DMS53 treated with DMSO at 0.1 percent for 48 hours (cell line): ENCODE data around the gene ATP9A.
"Not testable (repeated sequence)": the region's sequence is repeated elsewhere in the genome, so short reads cannot be mapped to it uniquely, and the experiment has no call there.

Experiments
- DNase-seq: peaks from one replicate; lab custom pipeline; 2025; ENCODE audit not compliant: unreplicated experiment; lab: John Stamatoyannopoulos, UW

Gene ATP9A

GRCh38 chr20:51660672-51661608, 107.2 kb downstream of the ATP9A start:
- no peak for DNase-seq

GRCh38 chr20:51659491-51660050, 108.6 kb downstream of the ATP9A start:
- DNase-seq, result no peak

DNA sequence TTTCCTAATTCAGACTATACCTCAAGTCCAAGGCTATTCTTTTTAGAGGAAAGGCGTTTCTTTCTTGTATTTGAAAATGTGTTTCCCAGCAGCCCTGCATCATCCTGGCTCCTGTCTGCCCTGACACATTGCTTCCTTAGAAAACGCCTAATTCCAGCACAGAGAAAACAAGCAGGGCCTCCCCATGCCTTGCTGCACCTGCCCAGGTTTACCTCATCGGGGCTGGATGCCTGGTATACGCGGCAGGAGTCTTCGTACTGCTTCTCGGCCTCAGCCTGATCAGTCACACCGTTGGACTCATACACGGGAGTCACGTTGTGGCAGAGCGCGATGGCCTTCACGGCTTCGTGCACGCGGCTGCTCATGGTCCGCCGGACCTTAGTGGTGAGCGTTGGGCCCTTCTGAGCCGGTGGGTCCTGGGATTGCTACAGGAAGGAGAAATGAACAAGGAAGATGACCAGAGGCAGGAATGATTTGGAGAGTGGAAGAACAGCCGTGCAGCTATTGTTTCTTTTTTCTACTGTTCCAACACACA, 111.4 kb downstream of the ATP9A start:
- no peak for DNase-seq

- not testable (repeated sequence) for DNase-seq
Observed at GRCh38 chr20:51656089-51656488, 112.1 kb downstream of the ATP9A start.

- DNase-seq, result no peak
Observed at GRCh38 chr20:51654495-51654894, 113.7 kb downstream of the ATP9A start.

DNA sequence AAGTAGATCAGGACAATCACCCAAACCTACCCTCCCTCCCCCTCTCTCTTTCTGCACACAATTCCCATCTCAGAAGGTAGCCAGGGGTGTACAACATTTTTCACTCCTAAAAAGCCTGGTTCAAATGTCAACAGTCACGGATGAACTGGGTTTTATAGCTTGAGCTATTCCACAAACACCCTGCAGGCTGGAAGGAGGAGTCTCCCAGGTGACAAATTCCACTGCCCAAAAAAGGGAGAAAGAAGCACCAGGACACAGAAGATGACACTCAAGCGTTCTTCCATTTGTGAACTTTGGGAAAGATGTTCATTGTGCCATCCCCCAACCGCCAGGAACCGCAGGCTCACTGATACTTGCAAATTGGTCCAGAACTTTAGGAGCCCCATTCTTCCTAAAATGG, 114.1 kb downstream of the ATP9A start:
- no peak for DNase-seq

DNA sequence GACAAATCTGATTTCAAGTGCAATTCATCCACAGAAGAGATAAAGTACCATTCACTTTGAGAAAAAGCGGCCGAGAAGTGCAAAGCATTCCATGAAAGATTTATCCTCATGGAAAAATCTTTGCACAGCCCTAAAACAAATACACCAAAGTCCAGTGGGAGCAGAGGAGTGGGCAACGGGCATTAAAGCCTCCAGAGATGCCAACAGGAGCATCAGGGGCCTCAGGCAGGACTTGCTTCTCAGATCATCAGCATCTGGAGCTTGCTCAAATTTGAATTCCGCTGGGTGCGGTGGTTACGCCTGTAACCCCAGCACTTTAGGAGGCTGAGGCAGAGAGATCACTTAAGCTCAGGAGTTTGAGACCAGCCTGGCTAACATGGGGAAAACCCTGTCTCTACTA, 115.0 kb downstream of the ATP9A start:
- no peak for DNase-seq

DNA sequence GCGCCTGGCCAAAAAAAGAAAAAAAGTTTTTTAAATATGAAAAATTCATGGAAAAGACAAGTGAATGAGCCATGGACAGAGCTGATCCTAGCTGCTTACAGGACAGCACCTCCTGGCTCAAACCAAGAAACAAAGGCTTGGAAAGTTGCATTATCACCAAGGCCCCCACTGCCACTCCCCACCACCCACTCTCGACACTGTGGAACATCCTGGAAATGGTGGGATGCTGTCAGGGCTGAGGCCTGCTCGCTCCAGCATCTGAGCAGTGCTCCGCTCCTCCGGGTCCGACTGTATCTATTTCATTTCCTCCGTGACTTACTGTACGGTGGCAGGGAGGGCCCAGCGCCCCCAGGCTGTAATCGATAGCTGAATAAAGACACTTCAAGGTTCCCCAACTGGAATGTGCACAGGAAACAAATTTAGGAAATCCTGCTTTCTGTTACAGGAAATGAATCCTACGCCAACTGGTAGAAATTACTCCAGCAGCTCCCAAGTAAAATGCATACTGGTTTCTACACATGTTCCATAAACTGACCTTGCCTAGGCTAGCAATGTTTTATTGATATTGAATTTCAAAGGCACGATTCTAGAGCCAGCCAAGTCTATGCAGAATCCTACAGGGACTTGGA, 116.2 kb downstream of the ATP9A start:
- DNase-seq, result no peak

GRCh38 chr20:51650685-51651134, 117.5 kb downstream of the ATP9A start:
- DNase-seq, result no peak

DNA sequence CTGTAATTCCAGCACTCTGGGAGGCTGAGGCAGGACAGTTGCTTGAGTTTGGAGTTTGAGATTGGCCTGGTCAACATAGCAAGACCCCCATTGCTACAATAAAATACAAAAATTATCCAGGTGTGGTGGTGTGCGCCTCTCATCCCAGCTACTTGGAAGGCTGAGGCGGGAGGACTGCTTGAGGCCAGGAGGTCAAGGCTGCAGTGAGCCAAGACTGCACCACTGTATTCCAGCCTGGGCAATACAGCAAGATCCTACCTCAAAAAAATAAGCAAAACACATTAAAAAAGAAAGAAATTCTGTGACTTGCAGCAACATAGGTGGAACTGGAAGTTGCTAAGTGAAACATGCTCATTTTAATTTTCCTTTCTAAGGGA, 119.6 kb downstream of the ATP9A start:
- DNase-seq, result no peak

- no peak for DNase-seq
Observed at GRCh38 chr20:51647674-51648570, 120.3 kb downstream of the ATP9A start.

- DNase-seq, result not testable (repeated sequence)
Observed at GRCh38 chr20:51643810-51644209, 124.4 kb downstream of the ATP9A start.

- no peak for DNase-seq
Observed at GRCh38 chr20:51643390-51643789, 124.8 kb downstream of the ATP9A start.

DNA sequence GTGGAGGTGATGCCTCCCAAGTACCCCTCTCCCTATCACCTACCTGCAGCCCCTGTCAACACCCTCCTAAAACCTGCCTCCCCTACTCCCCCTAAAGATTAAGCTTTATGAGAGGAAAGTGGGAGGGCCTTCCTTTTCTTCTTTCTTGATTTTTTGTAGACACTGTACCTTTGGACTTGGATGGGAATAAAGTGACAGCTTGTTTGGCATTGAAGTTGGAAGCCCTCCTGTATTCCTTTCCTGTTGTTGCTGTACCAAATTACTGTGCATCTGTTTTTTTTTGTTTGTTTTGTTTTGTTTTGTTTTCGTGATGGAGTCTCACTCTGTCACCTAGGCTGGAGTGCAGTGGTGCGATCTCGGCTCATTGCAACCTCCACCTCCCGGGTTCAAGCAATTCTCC, 126.3 kb downstream of the ATP9A start:
- DNase-seq, result no peak

- no peak for DNase-seq
Observed at GRCh38 chr20:51640743-51641142, 127.4 kb downstream of the ATP9A start.

DNA sequence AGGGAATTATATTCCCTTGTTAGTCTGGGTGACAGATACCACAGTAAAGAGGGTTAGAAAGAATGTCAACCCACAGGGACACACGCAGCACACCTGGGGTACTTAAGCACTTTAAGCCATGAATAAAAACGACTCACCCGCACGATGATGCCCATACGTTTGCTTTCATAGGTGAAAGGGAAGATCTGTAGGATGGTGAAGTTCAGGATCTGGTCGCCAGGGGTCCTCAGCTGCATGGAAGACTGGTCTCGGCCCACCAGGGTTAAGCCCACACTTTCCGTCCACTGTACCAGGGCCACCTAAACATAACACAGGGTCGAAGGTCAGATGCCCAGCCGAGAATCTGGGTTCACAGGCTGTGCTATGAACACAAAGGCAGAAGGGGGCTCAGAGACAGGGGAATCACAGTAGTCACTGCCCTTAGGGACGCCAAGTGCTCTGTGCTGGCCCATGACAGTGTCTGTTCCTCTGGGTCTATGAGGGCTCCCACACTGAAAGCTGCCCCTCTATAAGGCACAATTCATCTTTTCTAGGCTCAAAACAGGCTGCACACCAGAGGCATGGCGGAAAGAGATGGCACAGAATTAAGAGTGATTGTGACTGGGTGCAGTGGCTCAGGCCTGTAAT, 128.9 kb downstream of the ATP9A start:
- DNase-seq, result no peak

DNA sequence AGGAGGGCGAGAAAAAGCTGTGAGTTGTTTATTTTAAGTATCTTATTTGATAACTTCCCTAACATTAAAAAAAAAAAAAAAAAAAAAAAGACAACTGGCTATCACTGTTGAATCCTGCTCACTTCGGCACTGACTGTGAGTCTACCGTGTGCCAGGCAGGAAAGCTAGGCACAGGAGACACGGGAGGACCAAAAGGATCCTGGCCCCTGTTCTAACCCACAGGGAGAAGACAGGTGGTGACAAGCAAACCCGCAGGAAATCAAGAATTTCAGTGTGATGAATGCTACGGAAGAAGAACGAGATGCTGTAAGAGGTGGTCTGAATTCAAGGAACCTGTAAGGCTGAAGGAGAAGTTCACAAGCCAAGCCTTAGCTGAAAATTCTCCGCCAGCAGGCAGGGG, 130.9 kb downstream of the ATP9A start:
- DNase-seq, result no peak

GRCh38 chr20:51636123-51636522, 132.1 kb downstream of the ATP9A start:
- DNase-seq, result no peak

DNA sequence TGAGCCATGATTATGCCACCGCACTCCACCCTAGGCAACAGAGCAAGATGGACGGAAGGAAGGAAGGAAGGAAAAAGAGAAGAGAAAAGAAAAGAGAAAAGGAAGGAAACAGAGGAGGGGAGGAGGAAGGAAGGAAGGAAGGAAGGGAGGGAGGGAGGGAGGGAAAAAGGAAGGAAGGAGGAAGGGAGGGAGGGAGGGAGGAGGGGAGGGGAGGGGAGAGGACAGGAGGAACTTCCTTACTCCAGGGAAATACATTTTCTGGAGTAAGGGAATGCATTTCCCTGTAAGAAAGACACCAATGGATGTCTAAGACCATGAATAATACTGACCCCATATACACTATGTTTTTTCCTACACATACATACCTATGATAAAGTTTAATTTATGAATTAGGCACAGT, 132.5 kb downstream of the ATP9A start:
- DNase-seq, result no peak

DNA sequence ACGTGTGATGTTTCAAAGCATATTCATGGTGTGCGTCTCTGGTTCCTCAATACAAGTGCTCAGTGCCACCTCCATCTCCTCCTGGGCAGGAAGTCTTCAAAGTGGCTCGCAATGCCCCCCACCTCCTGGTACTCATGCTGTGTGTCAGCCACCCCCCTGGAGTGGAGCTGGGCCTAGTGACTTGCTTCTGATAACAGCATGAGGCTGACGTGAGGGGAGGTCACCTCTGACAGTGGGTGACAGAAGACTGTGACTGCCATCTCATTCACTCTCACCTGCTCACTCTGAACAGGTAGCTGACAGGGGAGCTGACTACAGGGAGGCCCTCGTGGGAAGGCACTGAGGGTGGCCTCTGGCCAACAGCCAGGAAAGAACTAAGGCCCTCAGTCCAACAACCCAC, 133.3 kb downstream of the ATP9A start:
- DNase-seq, result no peak
